GM18511 (cell line): ENCODE results near the gene RFC5.
A peak's percentile ranks its signal among the peaks of the same experiment; 100 is the strongest.
"Not testable (repeated sequence)": the region's sequence is repeated elsewhere in the genome, so short reads cannot be mapped to it uniquely, and the experiment has no call there.

Experiments
- ATAC-seq: cut with Tn5 transposase; IDR thresholded peaks from one replicate; pipeline ENCODE4 v1.9.1; 2021; ENCODE audit warnings: mild to moderate bottlenecking, moderate library complexity; ENCODE audit not compliant: unreplicated experiment

The RFC5 gene, protein sequence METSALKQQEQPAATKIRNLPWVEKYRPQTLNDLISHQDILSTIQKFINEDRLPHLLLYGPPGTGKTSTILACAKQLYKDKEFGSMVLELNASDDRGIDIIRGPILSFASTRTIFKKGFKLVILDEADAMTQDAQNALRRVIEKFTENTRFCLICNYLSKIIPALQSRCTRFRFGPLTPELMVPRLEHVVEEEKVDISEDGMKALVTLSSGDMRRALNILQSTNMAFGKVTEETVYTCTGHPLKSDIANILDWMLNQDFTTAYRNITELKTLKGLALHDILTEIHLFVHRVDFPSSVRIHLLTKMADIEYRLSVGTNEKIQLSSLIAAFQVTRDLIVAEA

DNA sequence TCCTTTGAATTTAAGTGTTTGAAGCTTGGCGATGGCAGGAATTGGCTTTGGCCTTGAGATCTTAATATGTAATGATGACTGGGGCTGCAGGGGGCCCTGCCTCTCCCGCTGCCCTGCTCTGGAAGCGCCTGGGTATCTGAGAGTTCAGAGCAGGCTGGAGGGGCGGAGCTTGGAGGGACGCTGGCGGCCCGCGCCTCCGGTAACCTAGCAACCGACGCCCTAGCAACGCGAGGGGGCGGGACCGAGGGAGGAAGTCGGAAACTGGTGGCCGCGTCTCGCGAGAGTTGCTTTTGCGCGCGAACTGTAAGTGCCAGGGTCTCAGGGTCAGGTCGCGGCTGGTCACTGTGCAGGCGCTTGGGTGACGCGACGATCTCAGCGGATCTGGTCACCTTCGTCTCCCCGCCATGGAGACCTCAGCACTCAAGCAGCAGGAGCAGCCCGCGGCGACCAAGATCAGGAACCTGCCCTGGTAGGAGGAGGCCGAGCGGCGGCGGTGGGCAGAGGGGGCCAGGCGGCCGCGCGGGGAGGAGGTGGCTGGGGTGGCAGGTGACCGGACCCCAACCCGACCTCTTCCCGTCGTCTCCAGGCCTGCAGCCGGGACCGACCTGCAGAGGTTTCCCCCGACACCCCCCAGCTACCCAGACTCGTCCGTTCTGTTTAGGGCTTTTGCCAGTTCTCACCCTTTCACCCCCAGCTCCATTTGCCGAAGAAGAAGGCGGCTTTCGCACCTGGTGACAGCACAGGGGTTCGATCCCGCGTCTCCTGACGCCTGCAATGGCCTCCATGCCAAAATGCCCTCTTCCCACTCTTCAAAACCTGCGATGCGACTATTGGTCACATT lies at the start of gene RFC5:
RFC5 (plus strand) TSS at position 280 of the 841 bp plus-strand sequence; CDS start at position 405, 125 bp downstream.
- ATAC-seq: peak; percentile 99

DNA sequence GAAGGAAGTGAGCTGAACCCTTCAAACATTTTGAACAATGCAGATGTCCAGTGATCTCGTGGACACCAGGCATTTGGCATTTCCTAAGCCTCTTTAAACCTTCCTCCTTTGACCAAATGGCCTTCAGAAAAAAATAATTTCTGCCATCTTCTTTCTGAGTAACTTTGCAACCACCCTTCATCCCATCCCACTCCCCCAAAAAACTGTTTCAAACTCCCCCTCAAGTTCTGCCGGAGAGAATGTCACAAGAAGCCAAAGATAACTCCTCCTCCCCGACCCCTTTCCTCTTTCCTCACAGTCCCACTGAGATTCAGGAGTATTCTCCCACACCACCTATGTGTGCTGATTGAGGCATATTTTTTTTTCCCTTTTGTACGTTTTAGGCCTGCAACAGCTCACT lies 49.5 kb upstream of the RFC5 start:
- no peak for ATAC-seq

DNA sequence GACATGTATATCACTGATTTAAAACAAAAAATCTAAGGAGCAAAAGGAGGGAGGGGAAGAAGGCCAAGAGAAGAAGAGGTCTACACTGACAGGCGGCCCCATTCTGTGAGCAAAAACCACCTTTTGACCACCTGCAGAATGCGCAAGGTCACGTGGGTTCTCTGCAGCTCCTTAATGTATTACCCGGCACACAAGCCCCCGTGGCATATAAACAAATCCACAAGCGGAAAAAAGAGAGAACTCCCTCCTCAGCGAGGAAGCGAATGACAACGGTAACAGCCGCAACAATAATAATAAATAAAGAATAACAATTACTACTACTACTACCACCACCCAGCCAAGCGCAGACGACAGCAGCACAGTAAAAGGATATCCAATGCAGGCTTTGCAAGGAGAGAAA lies 49.0 kb upstream of the RFC5 start:
- no peak for ATAC-seq

DNA sequence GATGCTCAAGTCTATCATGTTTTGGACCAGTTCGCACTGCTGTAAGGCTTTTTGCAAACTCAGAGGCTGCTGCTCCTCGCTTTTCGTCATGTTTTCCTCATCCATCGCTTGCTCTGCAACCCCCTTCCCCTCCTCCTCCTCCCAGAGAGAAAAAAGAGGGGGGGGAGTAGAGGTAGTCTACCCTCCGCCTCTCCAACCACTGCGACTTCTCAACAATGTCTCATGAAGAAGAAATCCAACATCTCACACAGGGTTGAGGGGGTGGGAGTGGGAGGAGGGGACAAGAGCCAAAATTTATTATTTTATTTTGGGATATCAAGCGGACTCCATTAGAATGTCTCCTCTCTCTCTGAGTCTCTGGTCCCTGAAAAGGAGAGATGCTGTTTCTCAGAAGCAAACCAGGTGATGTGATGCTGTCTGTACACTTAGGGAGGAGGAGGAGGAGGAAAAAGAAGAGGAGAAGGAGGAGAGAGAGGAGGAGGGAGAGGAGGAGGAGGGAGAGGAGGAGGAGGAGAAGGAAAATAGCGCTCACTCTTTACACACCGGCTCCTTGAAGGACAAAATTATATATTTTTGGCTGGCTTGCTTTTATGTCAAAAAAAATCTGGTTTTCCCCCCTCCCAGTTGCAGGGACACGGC lies 48.2 kb upstream of the RFC5 start:
- ATAC-seq: no peak

DNA sequence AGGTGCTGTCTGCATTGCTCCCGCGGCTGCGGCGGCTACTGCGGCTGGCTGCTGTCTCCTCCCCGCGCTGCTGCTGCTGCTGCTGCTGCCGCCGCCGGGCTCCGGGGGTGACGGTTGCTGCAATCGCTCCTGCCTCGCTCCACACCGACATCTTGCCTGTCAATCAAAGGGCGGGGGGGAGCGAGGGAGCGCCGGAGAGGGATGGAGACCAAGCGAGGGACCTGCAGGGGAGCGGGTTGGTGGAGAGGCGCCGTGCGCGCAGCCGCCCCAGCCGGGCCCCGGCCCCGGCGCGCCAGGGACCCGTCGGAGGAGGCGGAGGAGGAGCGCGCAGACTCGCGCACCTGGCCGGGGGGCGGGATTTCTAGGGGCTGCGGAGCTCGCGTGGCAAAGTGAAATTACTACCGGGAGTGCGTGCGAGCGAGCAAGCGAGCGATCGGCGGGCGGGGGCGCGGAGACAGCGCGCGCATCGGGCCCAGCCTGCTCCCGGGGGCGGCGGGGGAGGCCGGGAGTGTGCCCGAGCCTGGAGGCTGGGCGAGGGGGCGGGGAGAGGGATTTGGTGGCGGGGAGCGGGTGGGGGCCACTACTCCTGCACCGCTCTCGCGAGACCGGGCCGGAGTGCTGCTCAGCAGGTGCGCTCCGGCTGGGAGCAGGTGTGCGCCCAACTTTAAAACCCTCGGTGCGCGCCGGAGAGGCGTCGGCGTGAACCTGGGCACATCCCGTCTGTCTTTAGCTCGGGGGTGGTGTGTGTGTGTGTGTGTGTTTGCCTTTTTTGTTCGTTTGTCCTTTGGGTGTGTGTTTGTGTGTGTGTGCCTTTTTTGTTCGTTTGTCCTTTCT lies 47.5 kb upstream of the RFC5 start, which contains the start of gene KSR2:
KSR2 (minus strand) TSS at position 165 of the 834 bp plus-strand sequence. CDS start 735 bp downstream, outside the sequence.
- peak; percentile 81 for ATAC-seq

DNA sequence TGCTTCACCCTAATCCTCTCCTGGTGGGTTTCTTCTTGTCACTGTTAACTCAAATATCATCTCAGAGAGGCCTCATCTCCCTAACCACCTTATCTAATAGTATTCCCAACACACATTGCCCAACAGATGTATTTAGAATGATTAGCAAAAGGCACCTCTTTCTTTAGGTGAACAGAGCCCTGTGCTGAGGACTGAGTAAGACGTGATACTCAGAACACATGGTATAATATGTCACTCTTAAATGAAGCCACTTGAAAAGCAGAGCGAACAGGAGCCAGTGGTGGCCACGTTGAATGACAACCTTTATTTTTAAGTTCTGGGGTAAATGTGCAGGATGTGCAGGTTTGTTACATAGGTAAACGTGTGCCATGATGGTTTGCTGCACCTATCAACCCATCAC lies 46.2 kb upstream of the RFC5 start:
- ATAC-seq: no peak

DNA sequence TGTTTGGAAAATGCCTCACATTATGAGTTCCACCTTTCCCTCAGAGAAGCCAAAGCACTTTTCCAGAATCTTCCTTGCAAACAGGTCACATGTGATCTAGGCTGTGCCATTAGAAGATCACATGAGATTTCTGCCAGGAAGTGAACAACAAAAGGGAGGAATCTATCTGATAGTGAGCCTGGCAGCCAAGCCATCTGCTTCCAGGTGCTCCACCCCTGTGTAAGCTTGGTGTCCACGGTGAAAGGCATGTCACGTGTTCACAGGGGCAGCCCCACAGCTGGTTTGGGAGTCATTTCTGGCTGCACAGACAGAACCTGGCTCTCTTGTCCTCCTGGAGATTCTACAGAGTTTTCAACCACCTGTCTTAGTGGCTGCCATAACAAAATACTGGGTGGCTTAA lies 44.2 kb upstream of the RFC5 start:
- ATAC-seq: no peak

DNA sequence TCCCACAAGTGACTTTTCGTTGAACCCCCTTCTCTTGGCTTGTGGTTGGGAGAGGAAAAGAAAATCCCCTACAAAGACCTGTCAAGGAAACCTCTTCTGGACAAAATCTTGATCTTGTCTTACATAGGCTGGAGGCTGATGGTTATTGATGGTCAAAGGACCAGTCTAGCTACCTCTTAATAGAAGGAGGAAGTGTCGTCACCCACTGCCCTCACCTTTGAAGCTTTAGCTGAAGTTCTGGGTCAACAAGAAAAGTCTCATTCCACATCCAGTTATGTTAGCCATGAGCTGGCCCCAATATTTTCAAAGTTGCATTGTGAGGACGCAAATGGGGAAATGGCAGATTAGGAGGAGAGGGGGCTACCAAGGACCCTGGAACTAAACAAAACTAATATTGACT lies 41.5 kb upstream of the RFC5 start:
- no peak for ATAC-seq

DNA sequence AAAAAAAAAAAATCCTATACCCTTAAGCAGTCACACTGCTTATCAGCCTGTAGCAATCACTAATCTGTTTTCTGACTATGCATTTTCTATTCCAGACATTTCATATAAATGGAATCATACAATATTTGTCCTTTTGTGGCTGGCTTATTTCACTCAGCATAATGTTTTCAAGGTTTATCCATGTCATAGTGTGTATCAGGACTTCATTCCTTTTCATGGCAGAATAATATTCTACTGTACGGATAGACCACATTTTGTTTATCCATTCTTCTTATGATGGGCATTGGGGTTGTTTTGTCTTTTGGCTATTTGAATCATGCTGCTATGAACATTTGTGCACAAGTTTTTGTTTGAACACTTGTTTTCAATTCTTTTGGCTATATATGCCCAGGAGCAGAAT lies 39.1 kb upstream of the RFC5 start:
- no peak for ATAC-seq

DNA sequence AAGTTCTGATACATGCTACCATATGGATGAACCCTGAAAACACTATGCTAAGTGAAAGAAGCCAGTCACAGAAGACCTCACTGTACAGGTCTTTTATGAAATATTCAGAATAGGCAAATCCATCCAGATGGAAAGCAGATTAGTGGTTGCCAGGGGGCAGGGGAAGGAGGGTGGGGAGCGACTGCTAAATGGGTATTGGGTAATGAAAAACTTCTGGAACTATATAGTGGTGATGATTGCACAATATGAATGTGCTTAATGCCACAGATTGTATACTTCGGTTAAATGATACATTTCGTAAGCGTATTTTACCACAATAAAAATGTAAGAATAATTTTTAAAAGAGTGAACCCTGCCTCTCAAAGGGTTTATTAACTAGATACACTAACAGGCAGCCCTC lies 35.9 kb upstream of the RFC5 start:
- no peak for ATAC-seq

DNA sequence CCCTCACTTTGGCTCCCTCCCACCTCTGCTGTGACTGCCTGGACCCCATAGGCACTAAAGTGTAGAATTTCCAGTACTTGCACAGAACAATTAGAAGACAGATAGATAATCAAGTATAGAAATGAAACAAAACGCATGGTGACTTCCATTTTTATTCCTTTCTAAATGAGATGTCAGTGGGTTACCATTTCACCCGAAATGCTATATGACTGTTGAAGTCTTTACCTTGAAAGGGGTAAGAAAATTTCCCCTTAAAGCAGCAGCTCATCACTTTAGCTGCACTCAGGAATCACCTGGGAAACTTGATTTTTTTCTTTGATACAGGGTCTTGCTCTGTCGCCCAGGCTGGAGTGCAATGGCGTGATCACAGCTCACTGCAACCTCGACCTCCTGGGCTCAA lies 35.2 kb upstream of the RFC5 start:
- ATAC-seq: no peak

DNA sequence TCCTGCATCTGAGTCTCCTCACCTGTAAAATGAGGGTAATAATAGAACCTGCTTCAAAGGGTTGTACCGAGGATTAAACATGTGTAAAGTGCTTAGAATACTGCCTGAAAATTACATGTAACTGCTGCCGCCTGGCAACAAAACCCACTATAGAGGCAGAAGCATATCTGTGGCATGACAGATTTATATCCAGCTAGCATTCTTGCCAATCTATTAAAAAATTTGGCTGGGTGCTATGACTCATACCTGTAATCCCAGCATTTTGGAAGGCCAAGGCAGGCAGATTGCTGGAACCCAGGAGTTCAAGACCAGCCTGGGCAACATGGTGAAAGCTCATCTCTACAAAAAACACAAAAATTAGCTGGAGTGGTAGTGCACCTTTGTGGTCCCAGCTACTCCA lies 31.3 kb upstream of the RFC5 start:
- ATAC-seq: no peak

DNA sequence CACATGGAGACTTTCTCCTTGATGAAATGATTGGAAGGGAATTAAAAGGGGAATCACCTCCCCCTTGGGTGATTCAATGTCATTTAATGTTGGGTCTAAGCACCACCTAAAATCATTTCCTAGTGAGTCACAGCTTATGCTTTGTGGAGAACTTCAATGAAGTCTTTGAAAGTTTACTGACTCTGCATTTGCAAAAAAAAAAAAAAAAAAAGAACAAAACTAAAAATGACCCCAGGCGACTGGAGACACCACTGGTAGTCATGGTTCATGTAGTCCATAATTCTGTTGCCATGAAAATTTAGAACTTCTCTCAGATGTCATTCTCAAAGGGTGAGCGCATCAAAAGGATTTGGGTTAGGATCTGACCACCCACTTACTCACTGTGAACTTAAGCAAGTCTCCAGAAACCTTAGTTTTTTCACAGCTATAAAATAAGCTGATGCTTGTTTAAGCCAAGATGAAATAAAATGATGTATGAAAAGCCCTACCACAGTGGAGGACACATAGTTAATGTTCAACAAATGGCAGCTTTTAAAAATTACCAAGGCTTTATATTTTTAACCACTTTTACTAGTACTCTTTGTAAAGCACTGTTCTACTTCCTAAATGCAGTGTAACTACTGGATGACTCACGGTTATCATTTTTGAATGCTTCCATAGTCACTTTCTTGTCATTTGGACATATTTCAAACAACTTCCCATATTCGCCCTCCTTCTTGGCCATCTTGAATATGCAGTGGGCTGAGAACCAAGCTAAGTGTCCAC lies 29.6 kb upstream of the RFC5 start:
- no peak for ATAC-seq

DNA sequence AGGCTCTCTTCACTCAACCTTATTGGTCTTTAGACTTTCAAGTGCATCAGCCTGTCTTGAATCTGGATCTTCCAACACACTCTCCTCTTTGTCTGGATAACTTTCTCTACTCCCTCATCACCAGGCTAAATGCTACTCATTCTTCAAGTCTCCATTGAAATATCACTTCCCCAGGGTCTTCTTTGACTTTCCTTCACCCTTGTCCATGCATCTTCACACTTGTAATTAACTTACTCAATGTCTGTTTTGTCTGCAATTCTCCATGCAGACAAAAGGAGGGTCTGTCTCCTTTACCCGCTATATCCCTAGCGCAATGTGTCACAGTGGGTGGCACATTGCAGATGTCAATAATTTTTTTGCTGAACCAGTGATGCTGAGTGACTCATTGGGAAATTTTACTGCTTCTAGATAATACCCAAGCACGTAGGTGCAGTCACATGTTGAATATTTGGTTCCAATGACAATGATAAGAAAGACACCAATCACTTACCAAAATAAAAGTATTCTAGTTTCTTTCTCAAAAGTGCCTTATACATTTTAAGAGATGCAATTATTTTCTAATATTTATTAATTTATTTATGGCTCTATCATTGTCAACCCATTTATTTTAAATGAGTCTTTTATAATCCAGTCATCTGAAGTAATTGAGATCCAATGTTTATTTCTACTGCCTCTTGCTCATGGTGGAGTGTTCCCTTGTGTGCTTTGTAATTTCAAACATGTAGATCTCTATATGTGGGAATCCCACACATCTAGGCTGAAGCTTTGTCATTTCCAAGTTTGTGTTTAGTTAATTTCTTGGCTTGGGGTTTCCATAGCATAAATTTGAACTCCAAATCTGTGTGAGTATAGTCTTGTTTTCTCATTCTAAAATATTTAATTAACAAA lies 21.7 kb upstream of the RFC5 start:
- ATAC-seq: no peak

DNA sequence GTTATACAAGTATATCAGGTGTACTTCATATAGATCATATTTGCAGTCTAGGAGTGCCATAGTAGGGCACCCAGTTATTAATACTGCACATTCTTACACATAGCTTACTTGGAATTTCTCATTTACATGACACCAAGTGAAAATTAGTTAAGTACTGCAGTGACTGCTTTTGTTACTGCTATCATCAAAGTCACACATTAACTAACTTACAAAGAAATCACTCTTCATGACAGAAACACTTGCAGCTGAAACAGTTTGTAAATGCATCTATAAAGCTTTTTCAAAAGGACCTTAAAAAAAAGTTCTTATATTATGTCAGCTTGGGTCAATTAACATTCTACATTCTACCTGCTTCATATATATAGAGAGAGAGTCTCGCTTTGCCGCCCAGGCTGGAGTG lies 17.8 kb upstream of the RFC5 start:
- no peak for ATAC-seq

DNA sequence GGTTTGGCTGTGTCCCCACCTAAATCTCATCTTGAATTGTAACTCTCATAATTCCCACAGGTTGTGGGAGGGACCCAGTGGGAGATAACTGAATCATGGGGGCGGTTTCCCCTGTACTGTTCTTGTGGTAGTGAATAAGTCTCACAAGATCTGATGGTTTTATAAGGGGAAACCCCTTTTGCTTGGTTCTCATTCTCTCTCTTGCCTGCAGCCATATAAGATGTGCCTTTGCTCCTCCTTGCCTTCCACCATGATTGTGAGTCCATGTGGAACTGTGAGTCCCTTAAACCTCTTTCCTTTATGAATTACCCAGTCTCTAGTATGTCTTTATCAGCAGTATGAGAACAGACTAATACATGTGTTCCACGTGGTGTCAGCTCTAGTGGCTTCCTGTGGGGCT lies 16.7 kb upstream of the RFC5 start:
- ATAC-seq: not testable (repeated sequence)

DNA sequence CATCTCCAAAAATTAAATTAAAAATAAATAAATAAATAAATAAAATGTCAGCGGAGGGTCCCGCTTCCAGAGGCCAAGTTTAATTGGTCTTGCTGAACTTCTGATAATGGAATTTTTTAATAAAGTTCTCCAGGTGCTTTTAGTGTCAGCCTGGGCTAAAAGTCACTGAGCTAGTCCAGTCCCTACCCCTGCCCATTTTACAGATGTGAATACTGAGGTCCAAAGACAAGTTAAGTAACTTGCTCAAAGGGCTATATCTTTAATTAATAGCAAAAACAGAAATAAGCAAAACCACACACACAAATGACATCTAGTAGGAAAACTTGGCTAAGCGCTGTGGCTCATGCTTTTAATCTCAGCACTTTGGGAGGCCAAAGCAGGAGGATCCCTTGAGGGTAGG lies 5.6 kb upstream of the RFC5 start:
- no peak for ATAC-seq

DNA sequence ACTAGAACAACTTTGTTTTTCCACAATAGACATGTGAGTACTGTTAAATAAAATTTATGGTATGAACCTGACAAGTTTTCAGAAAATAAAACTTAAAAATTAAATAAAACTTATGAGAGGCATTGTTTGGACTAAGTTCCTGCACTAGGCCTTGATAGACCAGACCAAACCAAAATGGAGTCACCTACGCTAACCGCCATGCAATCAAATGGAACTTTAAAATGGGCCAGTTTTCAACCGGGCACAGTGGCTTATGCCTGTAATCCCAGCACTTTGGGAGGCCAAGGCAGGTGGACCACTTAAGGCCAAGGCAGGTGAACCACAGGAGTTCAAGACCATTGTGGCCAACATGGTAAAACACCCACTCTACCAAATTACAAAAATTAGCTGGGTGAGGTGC lies 5.1 kb upstream of the RFC5 start:
- no peak for ATAC-seq

DNA sequence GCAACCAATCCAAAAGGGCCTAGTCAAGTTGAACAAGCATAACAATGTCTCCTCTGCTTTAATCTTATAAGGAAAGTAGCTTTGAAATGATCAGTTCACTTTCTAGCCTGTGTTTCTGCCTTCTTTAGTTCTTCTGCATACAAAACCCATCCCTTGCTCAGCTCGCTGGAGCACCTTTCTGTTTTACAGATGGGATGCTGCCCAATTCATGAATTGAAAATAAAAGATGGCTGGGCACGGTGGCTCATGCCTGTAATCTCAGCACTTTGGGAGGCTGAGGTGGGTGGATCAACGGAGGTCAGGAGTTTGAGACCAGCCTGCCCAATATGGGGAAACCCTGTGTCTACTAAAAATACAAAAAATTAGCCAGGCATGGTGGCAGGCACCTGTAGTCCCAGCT lies 4.5 kb upstream of the RFC5 start:
- no peak for ATAC-seq
